ENCODE results near the gene COX6B2.

COX6B2 gene

DNA sequence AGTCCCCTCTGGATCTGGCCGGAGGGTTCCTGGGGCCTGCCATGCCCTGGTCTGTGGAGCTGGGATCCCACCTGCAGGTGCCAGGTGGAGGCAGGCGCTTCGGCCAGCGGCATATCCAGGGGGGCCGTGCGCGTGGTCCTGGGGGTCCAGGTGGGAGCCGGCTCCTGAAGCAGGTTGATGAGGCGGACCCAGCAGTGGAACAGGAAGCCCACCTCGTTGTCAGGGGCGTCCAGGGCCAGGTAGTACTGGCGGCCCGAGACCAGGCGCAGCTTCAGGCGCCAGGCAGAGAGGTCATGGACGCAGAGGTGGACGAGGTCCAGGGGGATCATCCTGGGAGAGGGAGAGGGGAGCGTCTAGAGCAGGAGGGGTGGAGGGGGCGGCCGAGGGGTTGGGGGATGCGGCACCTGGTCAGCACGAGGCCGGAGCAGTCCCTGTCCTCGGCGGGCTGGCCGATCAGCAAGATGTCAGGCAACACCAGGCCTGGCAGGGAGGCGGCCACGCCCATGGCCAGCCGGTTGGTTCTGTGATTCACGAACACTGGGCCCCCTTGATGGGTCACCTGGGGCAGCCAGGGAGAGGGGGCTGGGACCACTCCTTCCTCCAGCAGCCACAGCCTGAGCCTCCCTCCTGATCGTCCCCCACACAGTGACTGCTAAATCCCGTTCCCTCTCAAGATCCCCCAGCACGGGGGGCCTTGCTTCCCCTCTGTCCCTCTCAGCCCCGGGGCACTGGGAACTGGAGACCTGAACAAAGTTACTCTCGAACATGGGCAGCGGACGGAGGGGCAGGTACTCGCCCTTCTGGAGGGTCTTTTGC, 7.9 kb upstream of the COX6B2 start:
- no peak for DNase-seq

- no peak for DNase-seq
Observed at GRCh38 chr19:55360902-55361301, 6.4 kb upstream of the COX6B2 start.

DNA sequence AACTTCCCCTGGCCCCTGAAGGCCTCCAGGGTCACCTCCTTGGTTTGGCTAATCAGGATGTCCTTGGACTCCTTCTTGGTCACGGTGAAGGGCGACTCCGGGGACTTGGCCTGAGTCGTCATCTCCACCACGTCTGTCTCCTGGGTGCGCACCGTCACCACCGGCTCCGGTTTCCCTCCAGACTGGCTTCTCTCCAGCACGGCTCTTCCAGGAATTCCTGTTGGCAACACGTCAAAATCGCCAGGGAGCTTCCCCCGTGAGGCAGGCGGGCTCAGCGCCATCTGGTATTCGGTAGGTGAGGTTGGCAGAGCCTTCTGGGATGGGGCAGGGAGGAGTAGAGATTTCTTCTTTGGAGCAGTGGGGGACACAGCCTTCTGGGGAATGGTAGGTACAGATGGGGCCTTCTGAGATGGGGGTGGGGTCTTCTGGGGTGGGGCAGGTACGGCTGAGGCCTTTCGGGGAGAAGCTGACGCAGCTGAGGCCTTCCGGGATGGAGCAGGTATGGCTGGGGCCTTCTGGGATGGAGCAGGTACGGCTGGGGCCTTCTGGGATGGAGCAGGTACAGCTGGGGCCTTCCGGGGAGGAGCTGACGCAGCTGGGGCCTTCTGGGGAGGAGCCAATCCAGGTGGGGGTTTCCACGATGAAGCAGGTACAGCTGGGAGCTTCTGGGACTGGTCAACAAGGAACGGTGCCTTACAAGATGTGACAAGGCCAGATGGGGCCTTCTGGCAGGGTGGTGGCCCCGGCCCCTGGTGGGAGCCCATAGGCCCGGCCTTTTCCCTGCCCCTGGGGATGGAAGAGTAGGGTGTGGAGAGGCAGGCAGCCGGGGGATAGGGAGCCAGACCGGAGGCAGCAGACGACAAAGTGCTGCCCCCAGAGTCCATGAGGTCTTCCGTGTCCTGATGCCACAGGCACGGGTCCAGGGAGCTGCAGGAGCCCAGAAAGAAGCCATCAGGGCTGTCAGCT, 4.7 kb upstream of the COX6B2 start:
- DNase-seq = no peak

- no peak for DNase-seq
Observed at GRCh38 chr19:55358493-55358892, 4.0 kb upstream of the COX6B2 start.

GRCh38 chr19:55355213-55355821, 798 bp upstream of the COX6B2 start:
- DNase-seq = no peak

GRCh38 chr19:55353803-55354697, 469 bp downstream of the COX6B2 start:
- peak; percentile 80 for DNase-seq

DNA sequence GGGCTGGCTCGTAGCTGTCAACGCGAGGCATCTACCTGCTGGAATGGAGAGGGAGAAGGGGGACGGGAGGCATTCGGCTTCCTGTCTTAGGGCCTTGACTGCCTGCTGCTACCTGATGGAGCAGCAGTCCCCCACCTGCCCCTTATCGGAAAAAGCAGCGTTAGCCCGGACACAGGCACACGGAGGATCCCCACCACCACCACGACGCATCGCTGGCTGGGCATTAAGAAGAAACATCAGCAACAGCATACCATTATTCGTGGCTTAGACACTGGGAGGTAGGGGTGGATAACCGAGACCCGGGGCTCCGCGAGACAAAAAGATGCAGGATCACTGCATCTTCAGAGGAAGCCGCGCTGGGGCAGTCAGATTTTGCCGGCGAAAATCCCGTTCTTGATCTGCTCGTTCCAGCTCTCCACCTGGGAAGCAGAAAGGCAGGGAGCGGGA, 1.1 kb downstream of the COX6B2 start:
- no peak for DNase-seq

- no peak for DNase-seq
Observed at GRCh38 chr19:55352549-55353145, 1.9 kb downstream of the COX6B2 start.

DNA sequence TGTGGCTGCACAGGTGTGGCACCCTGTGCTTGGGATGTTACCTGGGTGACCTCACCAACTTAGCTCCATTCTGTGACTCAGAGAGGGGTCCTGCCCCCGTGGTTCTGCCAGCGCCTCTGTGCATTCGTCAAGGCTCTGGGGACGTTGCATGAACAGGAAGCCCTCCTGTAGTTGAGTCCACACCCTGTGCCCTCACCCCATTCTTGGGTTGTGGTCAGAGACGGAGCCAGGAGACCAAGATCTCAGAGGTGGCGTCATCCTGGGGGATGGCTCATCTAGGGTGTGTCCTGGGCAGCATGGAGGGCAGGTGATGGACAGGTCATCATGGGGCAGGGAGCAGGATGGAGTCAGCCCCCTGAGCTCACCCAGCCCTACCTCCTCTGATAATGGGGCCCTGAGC, 2.5 kb downstream of the COX6B2 start:
- DNase-seq = no peak

DNA sequence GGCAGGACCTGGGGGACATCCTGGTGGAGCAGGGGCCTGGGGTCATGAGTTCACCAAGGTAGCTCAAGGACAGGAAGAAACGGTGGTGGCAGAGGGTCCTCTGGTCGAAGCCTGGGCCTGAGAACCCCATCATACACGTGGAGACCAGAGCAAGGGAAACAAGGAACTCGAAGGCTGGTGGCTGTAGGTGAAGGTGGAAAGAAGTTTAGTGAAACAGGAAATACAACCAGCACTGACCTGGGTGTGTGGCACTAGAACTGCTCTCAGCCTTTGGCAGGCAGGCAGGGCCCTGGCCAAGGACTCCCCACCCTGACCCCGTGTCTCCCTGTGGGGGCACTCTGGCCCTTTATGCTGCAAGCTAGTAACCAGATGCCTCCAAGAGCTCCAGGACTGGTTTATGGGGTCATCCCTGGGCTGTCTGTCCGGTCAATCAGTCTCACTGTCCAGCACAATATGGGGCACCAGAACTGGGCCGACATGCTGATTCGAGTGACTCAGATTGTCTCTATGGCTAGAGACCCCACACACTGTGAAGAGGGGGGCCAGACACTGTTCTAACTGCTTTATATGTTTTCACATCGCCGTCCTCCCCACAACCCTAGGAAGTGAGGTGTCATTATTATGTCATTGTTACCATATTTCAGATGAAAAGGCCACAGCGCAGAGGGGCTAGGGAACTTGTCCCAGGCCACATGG, 3.8 kb downstream of the COX6B2 start:
- no peak for DNase-seq

DNA sequence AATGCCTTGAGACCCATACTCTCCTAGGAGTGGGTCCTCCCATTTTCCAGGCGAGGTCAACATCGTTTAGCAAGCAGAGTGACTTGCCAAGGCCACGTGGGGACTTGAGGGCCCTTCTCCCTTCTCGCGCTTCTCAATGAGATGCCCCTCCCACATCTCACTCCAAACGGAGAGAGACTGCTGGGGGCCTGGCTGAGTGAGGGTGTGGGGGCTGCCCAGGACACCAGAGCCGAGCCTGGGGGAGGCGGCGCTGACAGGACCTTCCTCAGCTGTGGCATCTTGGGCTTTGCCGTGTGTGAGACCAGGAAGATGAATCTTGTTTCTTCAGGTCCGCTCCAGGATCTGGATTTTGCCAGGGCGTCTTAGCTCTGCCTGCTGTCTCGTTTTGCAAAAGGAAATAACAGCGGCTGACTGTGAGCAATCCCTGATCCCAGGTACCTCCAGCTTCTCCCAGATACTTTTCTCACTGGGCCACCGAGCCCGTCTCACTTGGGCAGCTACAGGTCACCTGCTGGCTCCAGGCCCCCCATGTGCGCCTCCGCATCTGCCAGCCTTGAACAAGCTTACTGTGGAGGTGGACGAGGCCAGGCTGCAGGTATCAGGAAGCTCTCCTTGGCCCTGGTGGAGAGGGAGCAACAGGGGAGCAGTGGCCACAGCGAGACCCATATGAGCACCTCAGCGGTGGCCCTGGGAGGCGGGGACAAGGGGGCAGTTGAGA, 6.0 kb downstream of the COX6B2 start:
- DNase-seq = no peak

GRCh38 chr19:55347442-55348009, 7.0 kb downstream of the COX6B2 start:
- no peak for DNase-seq

DNA sequence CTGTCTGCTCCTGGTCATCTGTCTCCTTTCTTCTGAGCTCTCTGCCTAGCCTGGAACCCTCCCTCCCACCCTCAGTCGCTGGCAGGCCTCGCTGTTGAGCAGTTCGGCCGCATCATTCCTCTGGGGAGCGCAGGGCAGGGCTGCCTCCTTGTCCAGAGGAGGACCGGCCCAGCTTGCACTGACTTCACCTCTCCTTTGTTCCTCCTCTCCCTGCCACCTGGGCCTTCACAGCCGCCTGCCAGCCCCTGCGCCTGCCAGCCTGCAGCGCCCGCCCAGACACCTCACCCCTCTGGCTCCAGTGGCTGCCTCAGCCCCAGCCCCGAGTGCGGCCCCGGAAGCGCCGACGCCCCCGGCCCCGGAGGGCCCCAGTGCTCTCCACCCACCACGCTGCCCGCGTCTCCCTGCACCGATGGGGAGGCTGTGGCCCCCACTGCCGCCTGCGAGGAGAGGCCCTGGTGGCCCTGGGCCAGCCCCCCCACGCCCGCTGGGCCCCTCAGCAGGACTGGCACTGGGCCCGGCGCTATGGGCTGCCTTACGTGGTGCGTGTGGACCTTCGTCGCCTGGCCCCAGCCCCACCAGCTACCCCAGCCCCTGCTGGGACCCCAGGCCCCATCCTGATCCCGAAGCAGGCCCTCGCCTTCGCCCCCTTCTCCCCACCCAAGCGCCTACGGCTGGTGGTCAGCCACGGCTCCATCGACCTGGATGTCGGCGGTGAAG, 7.6 kb downstream of the COX6B2 start:
- DNase-seq = no peak

- no peak for DNase-seq
Observed at GRCh38 chr19:55345818-55346724, 8.4 kb downstream of the COX6B2 start.

GRCh38 chr19:55345101-55345817, 9.3 kb downstream of the COX6B2 start:
- DNase-seq = no peak

DNA sequence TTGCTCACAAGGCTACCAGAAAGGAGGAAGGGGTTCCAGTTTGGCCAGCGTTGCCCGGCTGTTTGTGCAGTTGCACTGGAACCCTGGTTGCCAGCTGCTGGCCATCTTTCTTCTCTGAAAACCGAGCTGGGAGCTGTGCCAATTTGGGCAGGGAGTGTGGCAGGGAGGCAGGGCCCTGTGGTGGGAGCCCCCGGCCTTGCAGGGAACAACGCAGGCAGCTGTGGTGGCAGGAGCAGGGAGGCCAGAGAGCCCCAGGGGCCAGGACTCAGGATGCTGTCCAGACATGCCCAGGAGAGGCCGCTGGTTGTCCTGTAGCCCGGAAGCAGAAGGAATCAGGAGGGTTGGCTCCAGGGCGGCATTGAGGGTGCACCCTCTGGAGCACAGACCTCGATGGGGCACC, 10.1 kb downstream of the COX6B2 start:
- no peak for DNase-seq
